Measurements from ENCODE around the gene CASKIN2. TPM values are rescaled to one million over a fixed set of nuclear protein-coding genes. Genes with fewer than 3 reads are reported as not detected.
"Not testable (repeated sequence)": the region's sequence is repeated elsewhere in the genome, so short reads cannot be mapped to it uniquely, and the experiment has no call there.

The CASKIN2 gene
- total RNA-seq, 1 donor from 2014 or later, result 1.6 TPM

- Mint-ChIP-seq H3K36me3 (ENCODE audit: low read depth) (peaks cover 12% of the 10 kb centered on the region), H3K27ac (no peak overlapping the region)
Observed at GRCh38 chr17:75489511-75489955, 25.8 kb downstream of the CASKIN2 start.

GRCh38 chr17:75488693-75489510 is 26.4 kb downstream of the CASKIN2 start:
- Mint-ChIP-seq H3K4me1 (peaks cover 15% of the 10 kb centered on the region), H3K27ac (peak overlapping the region; percentile 48), H3K9me3 (no peaks in the 10 kb centered on the region), H3K4me3 (no peak overlapping the region), H3K27me3 (no peaks in the 10 kb centered on the region), H3K36me3 (ENCODE audit: low read depth) (peaks cover 12% of the 10 kb centered on the region)
- no peak for DNase-seq
- intact Hi-C loops (cut with micrococcal nuclease), result loop anchor here (5.0 kb wide), 1 partner anchor 62 kb away; no protein-coding TSS in a partner anchor

More at GRCh38 chr17:75489511-75489955, 25.8 kb downstream of the CASKIN2 start:
- intact Hi-C loops (cut with micrococcal nuclease), result loop anchor here (5.0 kb wide), 1 partner anchor 62 kb away; no protein-coding TSS in a partner anchor
- Mint-ChIP-seq H3K4me1 (peaks cover 15% of the 10 kb centered on the region), H3K4me3 (no peak overlapping the region), H3K27me3 (no peaks in the 10 kb centered on the region), H3K9me3 (no peaks in the 10 kb centered on the region)
- DNase-seq, result no peak

- Mint-ChIP-seq H3K36me3 (ENCODE audit: low read depth) (peaks cover 9% of the 10 kb centered on the region), H3K27ac (peak overlapping the region; percentile 92), H3K4me1 (peaks cover 19% of the 10 kb centered on the region), H3K4me3 (peak overlapping the region; percentile 75), H3K9me3 (no peaks in the 10 kb centered on the region), H3K27me3 (no peaks in the 10 kb centered on the region)
- intact Hi-C loops (cut with micrococcal nuclease), result loop anchor here (5.0 kb wide), 1 partner anchor 60 kb away; no protein-coding TSS in a partner anchor
- DNase-seq, result peak; percentile 84
Observed at GRCh38 chr17:75487351-75488070, 27.8 kb downstream of the CASKIN2 start.

- peak overlapping the region; percentile 75 for H3K4me3 Mint-ChIP-seq
Observed at GRCh38 chr17:75486951-75487350, 28.4 kb downstream of the CASKIN2 start.

GRCh38 chr17:75486151-75486550 is 29.2 kb downstream of the CASKIN2 start:
- Mint-ChIP-seq H3K9me3 (no peaks in the 10 kb centered on the region), H3K36me3 (ENCODE audit: low read depth) (peaks cover 8% of the 10 kb centered on the region), H3K4me1 (peaks cover 19% of the 10 kb centered on the region), H3K27me3 (no peaks in the 10 kb centered on the region), H3K4me3 (peak overlapping the region; percentile 30), H3K27ac (peak overlapping the region; percentile 67)
- no peak for DNase-seq
- intact Hi-C loops (cut with micrococcal nuclease), result loop anchor here (5.0 kb wide), 1 partner anchor 59 kb away; no protein-coding TSS in a partner anchor

More at GRCh38 chr17:75486951-75487350, 28.4 kb downstream of the CASKIN2 start:
- intact Hi-C loops (cut with micrococcal nuclease), result loop anchor here (5.0 kb wide), 1 partner anchor 60 kb away; no protein-coding TSS in a partner anchor
- Mint-ChIP-seq H3K4me1 (peaks cover 19% of the 10 kb centered on the region), H3K27ac (peak overlapping the region; percentile 92), H3K36me3 (ENCODE audit: low read depth) (peaks cover 8% of the 10 kb centered on the region), H3K27me3 (no peaks in the 10 kb centered on the region), H3K9me3 (no peaks in the 10 kb centered on the region)
- no peak for DNase-seq

DNA sequence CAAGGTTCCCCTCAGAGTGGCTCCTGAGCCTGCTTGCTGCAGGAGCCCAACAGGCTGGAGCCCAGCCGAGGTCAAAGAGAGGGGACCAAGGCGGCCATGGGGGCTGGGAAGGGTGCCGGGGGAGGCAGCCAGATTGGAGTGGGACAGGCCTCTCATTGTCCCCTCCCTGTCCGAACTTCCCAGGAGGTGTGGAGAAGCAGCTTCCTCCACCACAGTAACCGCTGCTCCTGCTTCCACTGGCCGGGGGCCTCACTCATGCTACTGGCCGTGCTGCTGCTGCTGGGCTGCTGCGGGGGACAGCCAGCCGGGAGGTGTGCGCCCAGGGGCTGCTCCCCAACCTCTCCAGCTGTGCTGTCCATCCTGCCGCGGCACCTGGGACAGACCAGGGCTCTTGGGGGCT is 29.6 kb downstream of the CASKIN2 start:
- Mint-ChIP-seq H3K27ac (no peak overlapping the region), H3K9me3 (no peaks in the 10 kb centered on the region), H3K4me1 (peaks cover 19% of the 10 kb centered on the region), H3K36me3 (ENCODE audit: low read depth) (peaks cover 8% of the 10 kb centered on the region), H3K27me3 (no peaks in the 10 kb centered on the region), H3K4me3 (no peak overlapping the region)
- no peak for DNase-seq
- intact Hi-C loops (cut with micrococcal nuclease), result loop anchor here (5.0 kb wide), 1 partner anchor 58 kb away; no protein-coding TSS in a partner anchor

- Mint-ChIP-seq H3K9me3 (no peaks in the 10 kb centered on the region), H3K27me3 (no peaks in the 10 kb centered on the region), H3K4me1 (peaks cover 14% of the 10 kb centered on the region), H3K36me3 (ENCODE audit: low read depth) (peaks cover 3% of the 10 kb centered on the region), H3K27ac (no peak overlapping the region), H3K4me3 (no peak overlapping the region)
- no peak for DNase-seq
- intact Hi-C loops (cut with micrococcal nuclease), result no loop called here
Observed at GRCh38 chr17:75482098-75482942, 33.0 kb downstream of the CASKIN2 start.

DNA sequence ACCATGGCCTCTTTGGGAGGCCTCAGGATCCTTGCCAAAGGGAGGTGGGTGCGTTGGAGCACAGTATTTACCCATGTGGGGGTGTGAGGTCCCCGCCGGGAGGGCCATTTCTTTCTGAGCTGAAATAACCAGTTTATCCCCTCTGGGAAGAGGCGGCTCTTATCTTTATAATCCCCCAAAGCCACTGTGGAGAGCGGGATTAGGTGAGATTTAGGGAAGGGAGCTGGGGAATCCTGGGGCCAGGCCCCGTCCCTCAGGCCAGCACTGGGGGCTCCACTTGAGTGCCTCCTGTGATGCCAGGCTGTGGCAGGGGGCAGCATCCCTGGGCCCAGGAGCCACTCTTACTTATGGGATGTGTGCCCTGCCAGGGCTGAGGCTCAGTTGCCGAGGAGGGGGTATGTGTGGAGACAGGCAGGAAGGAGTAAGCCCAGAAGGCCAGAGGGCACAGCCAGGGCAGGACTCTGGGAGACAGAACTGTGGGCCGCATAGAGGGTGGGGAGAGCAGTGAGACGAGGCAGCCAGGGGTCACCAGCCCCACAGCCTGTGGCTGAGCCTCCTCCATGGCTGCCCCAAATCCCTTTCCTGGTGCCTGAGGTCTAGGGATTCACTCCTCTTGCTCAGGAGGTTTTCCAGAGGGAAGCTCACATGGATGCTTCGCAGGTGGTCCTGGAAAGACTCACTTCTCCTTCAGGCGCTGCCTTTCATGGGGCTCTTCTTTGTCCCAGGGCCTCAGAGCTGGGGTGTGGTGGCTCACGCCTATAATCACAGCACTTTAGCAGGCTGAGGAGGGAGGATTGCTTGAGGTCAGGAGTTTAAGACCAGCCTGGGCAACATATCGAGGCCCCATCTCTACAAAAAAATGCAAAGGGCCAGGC is 33.9 kb downstream of the CASKIN2 start:
- intact Hi-C loops (cut with micrococcal nuclease), result no loop called here
- no peak overlapping the region for H3K4me3 Mint-ChIP-seq
- no peak overlapping the region for H3K27ac Mint-ChIP-seq
- H3K27me3 Mint-ChIP-seq, result no peaks in the 10 kb centered on the region
- peaks cover 4% of the 10 kb centered on the region for H3K36me3 Mint-ChIP-seq (ENCODE audit: low read depth)
- DNase-seq, result no peak
- no peaks in the 10 kb centered on the region for H3K9me3 Mint-ChIP-seq
- H3K4me1 Mint-ChIP-seq, result peaks cover 5% of the 10 kb centered on the region

- no peak overlapping the region for H3K4me3 Mint-ChIP-seq
- no peaks in the 10 kb centered on the region for H3K27me3 Mint-ChIP-seq
- H3K36me3 Mint-ChIP-seq (ENCODE audit: low read depth), result peaks cover 6% of the 10 kb centered on the region
- no peak for DNase-seq
- H3K27ac Mint-ChIP-seq, result no peak overlapping the region
- peaks cover 4% of the 10 kb centered on the region for H3K4me1 Mint-ChIP-seq
- no peaks in the 10 kb centered on the region for H3K9me3 Mint-ChIP-seq
- intact Hi-C loops (cut with micrococcal nuclease), result no loop called here
Observed at GRCh38 chr17:75480281-75480680, 35.1 kb downstream of the CASKIN2 start.

DNA sequence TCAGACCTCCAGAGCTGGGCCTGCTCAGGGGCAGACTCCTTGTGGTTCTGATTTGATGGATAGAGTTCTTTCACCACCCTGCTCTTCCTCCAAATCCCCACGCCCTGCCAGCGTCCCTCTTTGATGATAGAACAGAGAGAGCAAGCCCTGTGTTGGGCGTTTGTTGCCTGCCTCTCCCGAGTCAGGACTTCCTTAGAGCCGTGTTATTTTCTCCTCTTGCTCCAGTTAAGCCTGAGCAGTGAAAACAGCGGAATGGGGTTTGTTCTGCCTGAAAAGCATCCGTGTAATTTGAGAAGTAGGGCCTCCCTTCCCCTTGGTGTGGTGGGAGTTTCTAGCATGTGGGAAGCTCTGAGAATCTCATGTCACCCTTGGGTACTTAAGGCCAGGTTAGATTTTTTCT is 36.8 kb downstream of the CASKIN2 start:
- no peak overlapping the region for H3K27ac Mint-ChIP-seq
- DNase-seq, result no peak
- no peaks in the 10 kb centered on the region for H3K9me3 Mint-ChIP-seq
- no peaks in the 10 kb centered on the region for H3K27me3 Mint-ChIP-seq
- H3K4me1 Mint-ChIP-seq, result peaks cover 2% of the 10 kb centered on the region
- H3K4me3 Mint-ChIP-seq, result no peak overlapping the region
- H3K36me3 Mint-ChIP-seq (ENCODE audit: low read depth), result peaks cover 7% of the 10 kb centered on the region
- intact Hi-C loops (cut with micrococcal nuclease), result no loop called here

DNA sequence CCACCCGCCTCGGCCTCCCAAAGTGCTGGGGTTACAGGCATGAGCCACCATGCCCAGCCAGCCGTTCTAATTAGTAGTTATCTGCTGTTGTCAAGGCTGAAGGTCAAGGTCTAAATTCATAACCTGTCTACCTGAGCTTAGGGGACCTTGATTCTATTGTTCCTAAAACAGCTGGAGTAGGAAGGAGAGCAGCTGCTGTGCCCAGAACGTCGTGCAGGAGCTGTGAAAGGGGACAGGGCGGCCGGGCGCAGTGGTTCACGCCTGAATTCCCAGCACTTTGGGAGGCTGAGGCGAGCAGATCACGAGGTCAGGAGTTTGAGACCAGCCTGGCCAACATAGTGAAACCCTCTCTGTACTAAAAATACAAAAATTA is 37.9 kb downstream of the CASKIN2 start:
- H3K27ac Mint-ChIP-seq; DNase-seq; H3K27me3 Mint-ChIP-seq; H3K4me3 Mint-ChIP-seq; H3K9me3 Mint-ChIP-seq; intact Hi-C loops (cut with micrococcal nuclease); H3K4me1 Mint-ChIP-seq: not testable (repeated sequence)
- peaks cover 13% of the 10 kb centered on the region for H3K36me3 Mint-ChIP-seq (ENCODE audit: low read depth)

DNA sequence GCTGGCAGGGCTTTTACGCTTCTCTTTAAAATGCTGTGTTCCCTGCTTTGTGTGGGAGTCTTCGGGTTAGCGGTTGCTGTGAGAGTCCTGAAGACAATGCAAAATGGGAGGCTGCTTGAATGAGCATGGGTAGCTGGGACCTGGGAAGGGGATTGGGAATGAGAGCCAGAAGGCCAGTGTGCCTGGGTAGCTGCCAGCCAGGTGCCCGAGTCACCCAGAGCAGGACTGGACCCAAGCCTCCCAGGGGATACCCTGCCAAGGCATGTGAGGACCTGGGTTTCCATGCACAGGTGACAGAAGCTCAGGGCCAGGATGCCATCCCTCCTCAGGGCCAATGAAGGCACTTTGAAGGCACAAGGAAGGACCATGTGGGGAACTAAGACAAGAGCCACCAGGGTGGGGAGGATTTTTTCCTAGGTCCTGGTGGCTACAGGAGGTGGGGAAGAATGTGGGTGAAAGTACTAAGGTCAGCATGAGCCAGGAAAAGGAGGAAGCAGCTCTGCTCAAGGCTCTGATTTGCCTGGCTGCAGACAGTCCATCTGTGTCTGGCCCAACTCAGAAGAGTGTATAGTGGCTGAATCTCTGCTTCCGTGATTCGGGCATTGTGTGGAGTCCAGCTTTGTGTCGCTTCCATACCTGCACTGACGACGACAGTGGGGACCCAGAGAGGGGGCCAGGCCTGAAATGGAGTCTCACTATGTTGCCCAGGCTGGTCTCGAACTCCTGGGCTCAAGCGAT is 38.4 kb downstream of the CASKIN2 start:
- intact Hi-C loops (cut with micrococcal nuclease), result no loop called here
- no peak for DNase-seq
- H3K36me3 Mint-ChIP-seq (ENCODE audit: low read depth), result peaks cover 16% of the 10 kb centered on the region
- no peaks in the 10 kb centered on the region for H3K4me1 Mint-ChIP-seq
- no peaks in the 10 kb centered on the region for H3K9me3 Mint-ChIP-seq
- no peak overlapping the region for H3K27ac Mint-ChIP-seq
- H3K27me3 Mint-ChIP-seq, result no peaks in the 10 kb centered on the region
- H3K4me3 Mint-ChIP-seq, result no peak overlapping the region
